SK-N-SH (cell line): ENCODE data around the gene BBS5. TPM values are rescaled to one million over a fixed set of nuclear protein-coding genes. Genes with fewer than 3 reads are reported as not detected.

ENCODE experiments used
- CTCF ChIA-PET: fragments of 300-600, 350-600 bp; formaldehyde crosslinking; extraction: SDS; loops from one replicate; lab custom pipeline; 2021; lab: Yijun Ruan, JAX
- POLR2A ChIA-PET: fragments of 350-600 bp; sonication (Branson Sonifier 250); formaldehyde crosslinking; extraction: SDS; loops from one replicate; lab custom pipeline; 2020; ENCODE audit warnings: antibody characterized with exemption, inconsistent platforms; lab: Yijun Ruan, JAX
- DNase-seq: peaks from one replicate; pipeline ENCODE4 v3.0.0; 2012
- H2AFZ ChIP-seq: fragments of 200-600 bp; sonication (generic); 2 replicates; pipeline ENCODE4 v1.8.1; 2016; ENCODE audit warnings: antibody characterized with exemption, mild to moderate bottlenecking, low read depth
- H3F3A ChIP-seq: fragments of 200-600 bp; sonication (generic); replicated peaks from 2 replicates; pipeline ENCODE3; 2016; ENCODE audit warnings: antibody characterized with exemption, mild to moderate bottlenecking; ENCODE audit not compliant: insufficient read depth
- H3K27ac ChIP-seq, 2 experiments: fragments of 200-500 bp in 1 of 2; fragments of 200-600 bp in 1 of 2; sonication (Bioruptor generic) in 1 of 2; sonication (generic), shearing (Covaris generic) in 1 of 2; 2 replicates each; pipeline versions ENCODE4 v1.5.1 to v1.6.1; 2014 to 2016; ENCODE audit warnings: low read depth in 2 of 2, inconsistent platforms in 1 of 2, low read length in 1 of 2, mild to moderate bottlenecking in 1 of 2, mixed read lengths in 1 of 2
- H3K27me3 ChIP-seq: fragments of 200-600 bp; sonication (generic), shearing (Covaris generic); 2 replicates; pipeline ENCODE4 v1.6.1; 2016; ENCODE audit warnings: mixed run types; ENCODE audit not compliant: insufficient read depth
- H3K36me3 ChIP-seq, 2 experiments: fragments of 200-500 bp in 1 of 2; fragments of 200-600 bp in 1 of 2; sonication (Bioruptor generic) in 1 of 2; sonication (generic) in 1 of 2; replicated peaks in 1 of 2; 2 replicates each; pipeline versions ENCODE3 to v1.5.1; 2014 to 2016; ENCODE audit warnings: low read length in 1 of 2, mild to moderate bottlenecking in 1 of 2; ENCODE audit not compliant: insufficient read depth in 2 of 2, control insufficient read depth in 1 of 2
- H3K4me1 ChIP-seq, 2 experiments: fragments of 200-500 bp in 1 of 2; fragments of 200-600 bp in 1 of 2; sonication (Bioruptor generic) in 1 of 2; sonication (generic), shearing (Covaris generic) in 1 of 2; 2 replicates each; pipeline versions ENCODE4 v1.5.1 to v1.6.1; 2014 to 2016; ENCODE audit warnings: low read depth in 1 of 2, low read length in 1 of 2, mixed run types in 1 of 2; ENCODE audit not compliant: insufficient read depth in 2 of 2, control insufficient read depth in 1 of 2
- H3K4me2 ChIP-seq: fragments of 200-600 bp; sonication (generic), shearing (Covaris generic); 2 replicates; pipeline ENCODE4 v1.6.1; 2017; ENCODE audit warnings: mixed run types
- H3K4me3 ChIP-seq, 2 experiments: fragments of 200-500 bp in 1 of 2; fragments of 200-600 bp in 1 of 2; sonication (Bioruptor generic) in 1 of 2; sonication (generic), shearing (Covaris generic) in 1 of 2; 2 replicates each; pipeline versions ENCODE4 v1.5.1 to v1.8.1; 2014 to 2016; ENCODE audit warnings: low read depth in 2 of 2, inconsistent platforms in 1 of 2, low read length in 1 of 2, mild to moderate bottlenecking in 1 of 2, mixed read lengths in 1 of 2, moderate library complexity in 1 of 2
- H3K79me2 ChIP-seq: fragments of 200-600 bp; sonication (generic); 2 replicates; pipeline ENCODE4 v1.8.1; 2017; ENCODE audit warnings: mild to moderate bottlenecking; ENCODE audit not compliant: insufficient read depth
- H3K9ac ChIP-seq: fragments of 200-600 bp; sonication (generic); 2 replicates; pipeline ENCODE4 v1.6.1; 2017; ENCODE audit warnings: mixed run types
- H3K9me2 ChIP-seq: fragments of 200-600 bp; sonication (generic); 2 replicates; pipeline ENCODE4 v1.6.1; 2017; ENCODE audit warnings: mixed run types
- H3K9me3 ChIP-seq: fragments of 200-600 bp; sonication (generic); 2 replicates; pipeline ENCODE4 v1.6.1; 2017; ENCODE audit warnings: mixed run types, mild to moderate bottlenecking, moderate library complexity
- H4K20me1 ChIP-seq: fragments of 200-600 bp; sonication (generic); 2 replicates; pipeline ENCODE4 v1.6.1; 2017; ENCODE audit warnings: mild to moderate bottlenecking, mixed run types; ENCODE audit not compliant: insufficient read depth
- CHD2 ChIP-seq: fragments of 150-350 bp; IDR thresholded peaks from 2 replicates; pipeline ENCODE4 v1.6.1; 2018; ENCODE audit warnings: low read length; ENCODE audit not compliant: partially characterized antibody
- CTCF ChIP-seq: fragments of 200-600 bp; sonication (generic); IDR thresholded peaks from 2 replicates; pipeline ENCODE4 v1.6.1; 2017; ENCODE audit warnings: antibody characterized with exemption, mild to moderate bottlenecking, moderate library complexity
- ELF1 ChIP-seq: IDR thresholded peaks from 2 replicates; pipeline ENCODE4 v1.4.0; 2012
- NFIC ChIP-seq: IDR thresholded peaks from 2 replicates; pipeline ENCODE4 v1.4.0; 2012; ENCODE audit warnings: borderline replicate concordance
- SMC3 ChIP-seq: IDR thresholded peaks from 2 replicates; pipeline ENCODE4 v1.6.1; 2012; ENCODE audit warnings: low read depth, low read length, improper control_type of control experiment
- TCF12 ChIP-seq: IDR thresholded peaks from 2 replicates; pipeline ENCODE4 v1.4.0; 2012
- WGBS: methylation state at CpG from one replicate; pipeline ENCODE4 v1.1.6; 2017; ENCODE audit warnings: low lambda C conversion rate; 5-methylcytosine and 5-hydroxymethylcytosine counted together
- polyA plus RNA-seq, 3 experiments: library from polyadenylated mRNA; depleted of rRNA; stranded (reverse); fragments of >200 nt; gene quantifications; 2 replicates each; pipeline ENCODE4 v1.2.3, GENCODE V29; 2012
- TF ChIP-seq, protein P1 (sequence below): fragments of 150-350 bp; IDR thresholded peaks from 2 replicates; pipeline ENCODE4 v1.6.1; 2016; ENCODE audit warnings: mild to moderate bottlenecking, low read depth, low read length
- TF ChIP-seq, protein P2 (sequence below): fragments of 150-350 bp; IDR thresholded peaks from 2 replicates; pipeline ENCODE4 v1.6.1; 2017; ENCODE audit warnings: antibody characterized with exemption, low read length, low read depth, borderline replicate concordance

BBS5 gene
- polyA plus RNA-seq, 1 of the 3 experiments (the other 2 are of a cell fraction) = 3.8 TPM

DNA sequence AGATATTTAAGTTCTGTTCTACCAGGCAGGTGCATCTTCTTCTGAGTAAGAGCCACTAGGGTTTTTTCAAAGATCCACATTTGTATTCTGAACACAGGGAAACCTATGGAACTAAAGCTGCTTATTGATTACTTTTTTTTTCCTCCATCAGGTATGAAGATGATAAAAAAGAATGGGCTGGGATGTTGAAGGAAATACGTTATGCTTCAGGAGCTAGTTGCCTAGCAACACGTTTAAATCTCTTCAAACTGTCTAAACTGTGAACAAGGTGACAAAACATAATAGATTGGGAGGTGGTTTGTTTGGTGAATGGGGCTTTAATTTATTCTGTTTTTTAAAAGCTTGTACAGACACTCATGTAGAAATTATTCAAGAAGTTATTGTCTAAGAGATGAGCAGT, 46.1 kb downstream of the BBS5 start:
- Histone ChIP-seq H3K4me3 (no peak overlapping the region), H3F3A (peaks cover under 1% of the 10 kb centered on the region), H3K4me2 (no peak overlapping the region), H3K27me3 (no peaks in the 10 kb centered on the region), H2AFZ (no peak overlapping the region), H3K27ac (no peak overlapping the region), H3K79me2 (no peaks in the 10 kb centered on the region), H3K9me3 (no peaks in the 10 kb centered on the region), H3K4me1 (no peaks in the 10 kb centered on the region), H4K20me1 (no peaks in the 10 kb centered on the region)
- POLR2A ChIA-PET = no interaction called here
- WGBS = 93% methylated on average over 2 of the region's 2 CpGs
- DNase-seq = no peak
- no peak for TF ChIP-seq CTCF
- TF ChIP-seq, all 33 proteins: peak for 0
- CTCF ChIA-PET = no interaction called here
- peaks cover 22 to 30% of the 10 kb centered on the region in 2 experiments for H3K36me3 ChIP-seq
- no peaks in the 10 kb centered on the region for H3K9me2 ChIP-seq
- H3K9ac ChIP-seq = no peak overlapping the region

GRCh38 chr2:169526451-169526850, 47.2 kb downstream of the BBS5 start:
- H3K4me3 ChIP-seq = no peak overlapping the region
- no peaks in the 10 kb centered on the region for H4K20me1 ChIP-seq
- H3K9me2 ChIP-seq = no peaks in the 10 kb centered on the region
- no peak for DNase-seq
- no peaks in the 10 kb centered on the region for H3K79me2 ChIP-seq
- CTCF ChIA-PET = no interaction called here
- no peaks in the 10 kb centered on the region for H3K4me1 ChIP-seq
- POLR2A ChIA-PET = no interaction called here
- no peak overlapping the region for H3K4me2 ChIP-seq
- H3F3A ChIP-seq = peaks cover 6% of the 10 kb centered on the region
- peaks cover 31 to 36% of the 10 kb centered on the region in 2 experiments for H3K36me3 ChIP-seq
- TF ChIP-seq CHD2 (no peak), TCF12 (no peak), NFIC (no peak), ELF1 (no peak), SMC3 (no peak)
- TF ChIP-seq, protein P1, sequence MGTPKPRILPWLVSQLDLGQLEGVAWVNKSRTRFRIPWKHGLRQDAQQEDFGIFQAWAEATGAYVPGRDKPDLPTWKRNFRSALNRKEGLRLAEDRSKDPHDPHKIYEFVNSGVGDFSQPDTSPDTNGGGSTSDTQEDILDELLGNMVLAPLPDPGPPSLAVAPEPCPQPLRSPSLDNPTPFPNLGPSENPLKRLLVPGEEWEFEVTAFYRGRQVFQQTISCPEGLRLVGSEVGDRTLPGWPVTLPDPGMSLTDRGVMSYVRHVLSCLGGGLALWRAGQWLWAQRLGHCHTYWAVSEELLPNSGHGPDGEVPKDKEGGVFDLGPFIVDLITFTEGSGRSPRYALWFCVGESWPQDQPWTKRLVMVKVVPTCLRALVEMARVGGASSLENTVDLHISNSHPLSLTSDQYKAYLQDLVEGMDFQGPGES = no peak
- TF ChIP-seq, protein P2, sequence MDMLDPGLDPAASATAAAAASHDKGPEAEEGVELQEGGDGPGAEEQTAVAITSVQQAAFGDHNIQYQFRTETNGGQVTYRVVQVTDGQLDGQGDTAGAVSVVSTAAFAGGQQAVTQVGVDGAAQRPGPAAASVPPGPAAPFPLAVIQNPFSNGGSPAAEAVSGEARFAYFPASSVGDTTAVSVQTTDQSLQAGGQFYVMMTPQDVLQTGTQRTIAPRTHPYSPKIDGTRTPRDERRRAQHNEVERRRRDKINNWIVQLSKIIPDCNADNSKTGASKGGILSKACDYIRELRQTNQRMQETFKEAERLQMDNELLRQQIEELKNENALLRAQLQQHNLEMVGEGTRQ = no peak
- H3K27ac ChIP-seq = no peak overlapping the region
- no peak overlapping the region for H2AFZ ChIP-seq
- H3K9me3 ChIP-seq = no peaks in the 10 kb centered on the region
- H3K9ac ChIP-seq = no peak overlapping the region
- H3K27me3 ChIP-seq = no peaks in the 10 kb centered on the region
